Cardiac muscle cell (in vitro differentiated cells and primary cell): ENCODE measurements around the gene MARCHF3. TPM values are rescaled to one million over a fixed set of nuclear protein-coding genes. Genes with fewer than 3 reads are reported as not detected.
"Not testable (repeated sequence)": the region's sequence is repeated elsewhere in the genome, so short reads cannot be mapped to it uniquely, and the experiment has no call there.

ENCODE experiments used
- DNase-seq, 2 donors: peaks; one replicate each; pipeline versions ENCODE4 v3.0.0 to v3.0.0-alpha.2; 2010 to 2017; ENCODE audit warnings: low read depth in 1 of 2, low spot score in 1 of 2
- H3K27ac ChIP-seq: fragments of 200-600 bp; sonication (generic); 2 replicates; pipeline ENCODE4 v1.5.1; 2016
- H3K27me3 ChIP-seq: fragments of 200-600 bp; sonication (generic); 2 replicates; pipeline ENCODE4 v1.6.0; 2016; ENCODE audit warnings: control low read depth
- H3K36me3 ChIP-seq: fragments of 200-600 bp; sonication (generic); 2 replicates; pipeline ENCODE4 v1.5.1; 2016; ENCODE audit warnings: control low read depth
- H3K4me1 ChIP-seq: fragments of 200-600 bp; sonication (generic); 2 replicates; pipeline ENCODE4 v1.8.1; 2017; ENCODE audit warnings: low read depth, mild to moderate bottlenecking, mixed run types
- H3K4me3 ChIP-seq: fragments of 200-600 bp; sonication (generic); 2 replicates; pipeline ENCODE4 v1.5.1; 2016; ENCODE audit warnings: mild to moderate bottlenecking
- H3K9me3 ChIP-seq: fragments of 200-600 bp; sonication (generic); 2 replicates; pipeline ENCODE4 v1.5.1; 2017; ENCODE audit warnings: low read depth, mild to moderate bottlenecking, control low read depth
- CTCF ChIP-seq: IDR thresholded peaks from 2 replicates; pipeline ENCODE4 v1.5.1; 2012; ENCODE audit warnings: low read depth, mild to moderate bottlenecking, low read length
- polyA plus RNA-seq: library from polyadenylated mRNA; unstranded; fragments of >200 nt; fragmentation: Nextera tagmentation; extraction: Ambion mirVana; gene quantifications from 2 replicates; pipeline ENCODE4 v1.2.1, GENCODE V29; 2016
- total RNA-seq: library from RNA; depleted of rRNA; stranded (reverse); fragments of >200 nt; gene quantifications from 2 replicates; pipeline ENCODE4 v1.2.3, GENCODE V29; 2016

MARCHF3 gene
- total and polyA plus RNA-seq, 2 experiments from 2014 or later = 5.2 to 32.3 TPM

GRCh38 chr5:126947146-126948010 lies 83.0 kb downstream of the MARCHF3 start:
- Histone ChIP-seq H3K27me3 (no peaks in the 10 kb centered on the region), H3K9me3 (no peaks in the 10 kb centered on the region), H3K4me1 (peaks cover 37% of the 10 kb centered on the region), H3K36me3 (no peaks in the 10 kb centered on the region), H3K4me3 (no peak overlapping the region), H3K27ac (peak overlapping the region; percentile 79)
- TF ChIP-seq CTCF = no peak
- no peak for DNase-seq

- peaks cover 30% of the 10 kb centered on the region for H3K4me1 ChIP-seq
- not testable (repeated sequence) for H3K9me3 ChIP-seq, H3K27me3 ChIP-seq, H3K4me3 ChIP-seq, H3K27ac ChIP-seq, DNase-seq, H3K36me3 ChIP-seq
These were observed 87.5 kb downstream of the MARCHF3 start for GRCh38 chr5:126942908-126943307.

DNA sequence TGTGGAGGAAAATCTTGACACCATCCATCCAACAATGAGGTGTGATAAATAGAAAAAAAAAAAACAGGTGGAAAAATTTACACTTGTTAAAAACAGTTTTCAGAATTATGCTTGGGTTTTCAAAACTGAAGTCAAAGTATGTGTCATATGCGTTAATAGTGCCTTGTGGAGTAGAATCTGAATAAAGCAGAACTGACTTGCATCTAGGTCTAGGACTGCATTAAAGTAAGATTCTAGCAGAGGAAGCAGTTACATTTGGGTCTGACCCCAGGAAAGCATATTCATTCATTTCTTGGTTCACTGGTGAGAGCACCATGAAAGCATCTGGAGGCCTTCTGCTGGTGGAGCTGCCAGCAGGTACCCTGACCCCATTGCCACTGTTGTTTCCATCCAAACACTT lies 89.0 kb downstream of the MARCHF3 start:
- Histone ChIP-seq H3K9me3 (no peaks in the 10 kb centered on the region), H3K27me3 (no peaks in the 10 kb centered on the region), H3K27ac (no peak overlapping the region), H3K4me3 (no peak overlapping the region), H3K4me1 (peaks cover 17% of the 10 kb centered on the region), H3K36me3 (no peaks in the 10 kb centered on the region)
- no peak for DNase-seq
- TF ChIP-seq CTCF = no peak

- Histone ChIP-seq H3K27me3 (no peaks in the 10 kb centered on the region), H3K27ac (no peak overlapping the region), H3K36me3 (no peaks in the 10 kb centered on the region), H3K4me1 (peaks cover 15% of the 10 kb centered on the region), H3K9me3 (no peaks in the 10 kb centered on the region), H3K4me3 (no peak overlapping the region)
- no peak for DNase-seq
- TF ChIP-seq CTCF = no peak
These were observed 90.5 kb downstream of the MARCHF3 start for GRCh38 chr5:126939887-126940286.

DNA sequence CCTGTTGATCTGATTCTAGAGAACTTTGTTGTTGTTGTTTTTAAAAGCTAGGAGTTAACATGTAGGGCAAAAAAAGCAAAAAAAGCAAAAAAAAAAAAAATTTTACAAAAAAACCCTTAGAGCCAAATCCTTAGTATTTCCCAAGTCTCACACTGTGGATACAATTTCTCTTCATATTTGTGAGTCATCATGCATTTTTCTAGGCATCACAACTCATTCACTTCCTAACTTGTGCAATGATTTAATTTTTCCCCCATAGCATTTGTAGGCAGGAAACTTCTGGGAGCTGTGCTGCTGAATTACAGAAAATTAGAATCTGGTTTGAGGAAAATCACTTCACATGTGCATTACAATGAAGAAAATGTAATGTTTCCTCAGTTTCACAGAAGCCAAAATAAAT lies 91.9 kb downstream of the MARCHF3 start:
- H3K4me3 ChIP-seq = no peak overlapping the region
- H3K4me1 ChIP-seq = peaks cover 15% of the 10 kb centered on the region
- no peaks in the 10 kb centered on the region for H3K36me3 ChIP-seq
- no peak overlapping the region for H3K27ac ChIP-seq
- no peaks in the 10 kb centered on the region for H3K27me3 ChIP-seq
- peak in 1 of 2 donors; percentile 91 for DNase-seq
- no peak for TF ChIP-seq CTCF
- no peaks in the 10 kb centered on the region for H3K9me3 ChIP-seq

- H3K4me3 ChIP-seq = no peak overlapping the region
- H3K9me3 ChIP-seq = no peaks in the 10 kb centered on the region
- no peak for TF ChIP-seq CTCF
- peaks cover 14% of the 10 kb centered on the region for H3K4me1 ChIP-seq
- no peak overlapping the region for H3K27ac ChIP-seq
- no peaks in the 10 kb centered on the region for H3K36me3 ChIP-seq
- no peaks in the 10 kb centered on the region for H3K27me3 ChIP-seq
- peak in 1 of 2 donors; percentile 67 for DNase-seq
These were observed 92.6 kb downstream of the MARCHF3 start for GRCh38 chr5:126937771-126938170.
